ENCODE results near the gene POU1F1. TPM values are rescaled to one million over a fixed set of nuclear protein-coding genes. Genes with fewer than 3 reads are reported as not detected.

POU1F1 gene
- total RNA-seq, 2 donors from 2014 or later: 0.51 TPM; not detected in 1

- no peak for DNase-seq (ENCODE audit: low spot score)
- TF ChIP-seq CTCF (IDR thresholded peaks at IDR 0.05): no peak
- Histone ChIP-seq H3K36me3 (no peaks in the 10 kb centered on the region), H3K9me3 (no peaks in the 10 kb centered on the region), H3K4me1 (replicated peaks) (no peaks in the 10 kb centered on the region), H3K27me3 (replicated peaks; ENCODE audit: insufficient read depth) (no peaks in the 10 kb centered on the region), H3K4me3 (no peak overlapping the region), H3K27ac (no peak overlapping the region)
- WGBS: 35% methylated on average over 1 of the region's 1 CpG
- intact Hi-C loops (cut with DNase I): no loop called here
Measured at GRCh38 chr3:87247430-87247773, 29.0 kb downstream of the POU1F1 start.

- 54% methylated on average over 3 of the region's 3 CpGs for WGBS
- H3K27me3 ChIP-seq (replicated peaks; ENCODE audit: insufficient read depth): no peaks in the 10 kb centered on the region
- DNase-seq (ENCODE audit: low spot score): no peak
- H3K27ac ChIP-seq: no peak overlapping the region
- no peak overlapping the region for H3K4me3 ChIP-seq
- H3K4me1 ChIP-seq (replicated peaks): no peaks in the 10 kb centered on the region
- no peaks in the 10 kb centered on the region for H3K9me3 ChIP-seq
- no peaks in the 10 kb centered on the region for H3K36me3 ChIP-seq
- no peak for TF ChIP-seq POLR2AphosphoS5 (IDR thresholded peaks at IDR 0.05)
- TF ChIP-seq CTCF (IDR thresholded peaks at IDR 0.05): no peak
- no peak for TF ChIP-seq POLR2A (IDR thresholded peaks at IDR 0.05)
- intact Hi-C loops (cut with DNase I): no loop called here
Measured at GRCh38 chr3:87246662-87247429, 29.5 kb downstream of the POU1F1 start.

GRCh38 chr3:87236093-87236492, 40.3 kb downstream of the POU1F1 start:
- TF ChIP-seq CTCF (IDR thresholded peaks at IDR 0.05) (no peak), POLR2A (IDR thresholded peaks at IDR 0.05) (no peak), POLR2AphosphoS5 (IDR thresholded peaks at IDR 0.05) (no peak)
- Histone ChIP-seq H3K27ac (no peak overlapping the region), H3K4me3 (no peak overlapping the region), H3K9me3 (no peaks in the 10 kb centered on the region), H3K36me3 (no peaks in the 10 kb centered on the region), H3K27me3 (replicated peaks; ENCODE audit: insufficient read depth) (no peaks in the 10 kb centered on the region), H3K4me1 (replicated peaks) (no peaks in the 10 kb centered on the region)
- no peak for DNase-seq (ENCODE audit: low spot score)
- 93% methylated on average over 1 of the region's 1 CpG for WGBS
- intact Hi-C loops (cut with DNase I): no loop called here

GRCh38 chr3:87233805-87234204, 42.6 kb downstream of the POU1F1 start:
- H3K4me1 ChIP-seq (replicated peaks): no peaks in the 10 kb centered on the region
- H3K27ac ChIP-seq: no peak overlapping the region
- H3K9me3 ChIP-seq: no peaks in the 10 kb centered on the region
- intact Hi-C loops (cut with DNase I): no loop called here
- WGBS: 79% methylated on average over 1 of the region's 1 CpG
- H3K4me3 ChIP-seq: no peak overlapping the region
- H3K27me3 ChIP-seq (replicated peaks; ENCODE audit: insufficient read depth): no peaks in the 10 kb centered on the region
- no peak for DNase-seq (ENCODE audit: low spot score)
- TF ChIP-seq CTCF (IDR thresholded peaks at IDR 0.05) (no peak), POLR2AphosphoS5 (IDR thresholded peaks at IDR 0.05) (no peak), POLR2A (IDR thresholded peaks at IDR 0.05) (no peak)
- H3K36me3 ChIP-seq: no peaks in the 10 kb centered on the region

- no peak overlapping the region for H3K4me3 ChIP-seq
- H3K9me3 ChIP-seq: no peaks in the 10 kb centered on the region
- no peak overlapping the region for H3K27ac ChIP-seq
- no peaks in the 10 kb centered on the region for H3K27me3 ChIP-seq (replicated peaks; ENCODE audit: insufficient read depth)
- TF ChIP-seq POLR2AphosphoS5 (IDR thresholded peaks at IDR 0.05): no peak
- TF ChIP-seq CTCF (IDR thresholded peaks at IDR 0.05): no peak
- no peak for TF ChIP-seq POLR2A (IDR thresholded peaks at IDR 0.05)
- intact Hi-C loops (cut with DNase I): no loop called here
- DNase-seq (ENCODE audit: low spot score): no peak
- H3K4me1 ChIP-seq (replicated peaks): no peaks in the 10 kb centered on the region
- WGBS: 31% methylated on average over 1 of the region's 1 CpG
- H3K36me3 ChIP-seq: no peaks in the 10 kb centered on the region
Measured at GRCh38 chr3:87229113-87229512, 47.3 kb downstream of the POU1F1 start.

Data from prostate gland (tissue), 2 donors.